HEK293 (cell line): ENCODE results near the gene LRP5.

ENCODE experiments used
- CTCF ChIA-PET: fragments of 350-600 bp; formaldehyde crosslinking; extraction: SDS; loops from one replicate; lab custom pipeline; 2021; ENCODE audit warnings: antibody characterized with exemption; lab: Yijun Ruan, JAX
- POLR2A ChIA-PET: fragments of 300-600 bp; formaldehyde crosslinking; extraction: SDS; loops from one replicate; lab custom pipeline; 2020; ENCODE audit warnings: antibody characterized with exemption, inconsistent platforms; lab: Yijun Ruan, JAX
- H3K27ac ChIP-seq: fragments of 200-500 bp; sonication (Bioruptor generic); 2 replicates; pipeline ENCODE4 v1.5.1; 2014; ENCODE audit warnings: low read depth, low read length, control low read depth, inconsistent platforms; ENCODE audit errors: extremely low read depth
- H3K36me3 ChIP-seq, 2 experiments: fragments of 200-500 bp in 1 of 2; sonication (Bioruptor generic) in 1 of 2; 1 replicate in 1 of 2; 2 replicates in 1 of 2; pipeline ENCODE4 v1.5.1; 2014 to 2017; ENCODE audit warnings: inconsistent platforms in 2 of 2, low read length in 2 of 2; ENCODE audit not compliant: control insufficient read depth in 2 of 2, insufficient read depth in 1 of 2
- H3K4me1 ChIP-seq: fragments of 200-500 bp; sonication (Bioruptor generic); 2 replicates; pipeline ENCODE4 v1.5.1; 2014; ENCODE audit warnings: mild to moderate bottlenecking, low read length, inconsistent platforms; ENCODE audit not compliant: control insufficient read depth, insufficient read depth
- H3K4me3 ChIP-seq: 2 replicates; pipeline ENCODE4 v1.5.1; 2011; ENCODE audit warnings: low read depth, mild to moderate bottlenecking, control low read depth, low read length, moderate library complexity
- H3K9me3 ChIP-seq: fragments of 200-500 bp; sonication (Bioruptor generic); 2 replicates; pipeline ENCODE4 v1.5.1; 2014; ENCODE audit warnings: low read depth, low read length, inconsistent platforms; ENCODE audit not compliant: control insufficient read depth, insufficient read depth
- EGR2 ChIP-seq: fragments of 450-650 bp; formaldehyde crosslinking; IDR thresholded peaks from 2 replicates; pipeline ENCODE4 v1.5.1; 2016; ENCODE audit warnings: low read depth, missing biosample characterization, missing genetic modification characterization
- GLIS1 ChIP-seq: fragments of 450-650 bp; formaldehyde crosslinking; IDR thresholded peaks from 2 replicates; pipeline ENCODE4 v1.5.1; 2016; ENCODE audit warnings: missing biosample characterization, missing genetic modification characterization
- GLIS2 ChIP-seq: fragments of 450-650 bp; formaldehyde crosslinking; IDR thresholded peaks from 2 replicates; pipeline ENCODE4 v1.5.1; 2016; ENCODE audit warnings: missing biosample characterization, missing genetic modification characterization
- IKZF3 ChIP-seq: fragments of 450-650 bp; IDR thresholded peaks from 2 replicates; pipeline ENCODE4 v1.5.0; 2018; ENCODE audit warnings: missing biosample characterization, mild to moderate bottlenecking, missing genetic modification characterization, moderate library complexity
- KLF8 ChIP-seq: fragments of 450-650 bp; formaldehyde crosslinking; IDR thresholded peaks from 2 replicates; pipeline ENCODE4 v1.5.1; 2016; ENCODE audit warnings: missing biosample characterization, missing genetic modification characterization
- PRDM1 ChIP-seq: fragments of 450-650 bp; formaldehyde crosslinking; IDR thresholded peaks from 2 replicates; pipeline ENCODE4; 2016; ENCODE audit warnings: missing biosample characterization, missing genetic modification characterization
- SCRT2 ChIP-seq: fragments of 450-650 bp; formaldehyde crosslinking; IDR thresholded peaks from 2 replicates; pipeline ENCODE4 v1.5.1; 2016; ENCODE audit warnings: missing biosample characterization, missing genetic modification characterization
- TRIM28 ChIP-seq: IDR thresholded peaks from 2 replicates; pipeline ENCODE4 v1.6.1; 2011; ENCODE audit warnings: low read length, control low read depth, borderline replicate concordance
- WT1 ChIP-seq: fragments of 450-650 bp; formaldehyde crosslinking; IDR thresholded peaks from 2 replicates; pipeline ENCODE4 v1.5.1; 2016; ENCODE audit warnings: missing biosample characterization, missing genetic modification characterization
- ZBTB20 ChIP-seq: fragments of 450-650 bp; formaldehyde crosslinking; IDR thresholded peaks from 2 replicates; pipeline ENCODE4 v1.5.1; 2016; ENCODE audit warnings: missing biosample characterization, missing genetic modification characterization
- ZBTB8A ChIP-seq: fragments of 450-650 bp; formaldehyde crosslinking; IDR thresholded peaks from 2 replicates; pipeline ENCODE4 v1.5.1; 2016; ENCODE audit warnings: missing biosample characterization, missing genetic modification characterization
- ZEB2 ChIP-seq: fragments of 450-650 bp; formaldehyde crosslinking; IDR thresholded peaks from 2 replicates; pipeline ENCODE4 v1.5.1; 2016; ENCODE audit warnings: missing biosample characterization, missing genetic modification characterization
- ZFP37 ChIP-seq: fragments of 450-650 bp; formaldehyde crosslinking; IDR thresholded peaks from 2 replicates; pipeline ENCODE4 v1.5.1; 2016; ENCODE audit warnings: missing biosample characterization, missing genetic modification characterization
- ZFP41 ChIP-seq: fragments of 450-650 bp; formaldehyde crosslinking; IDR thresholded peaks from 2 replicates; pipeline ENCODE4 v1.5.1; 2016; ENCODE audit warnings: missing biosample characterization, missing genetic modification characterization, borderline replicate concordance
- ZNF169 ChIP-seq: fragments of 450-650 bp; formaldehyde crosslinking; IDR thresholded peaks from 2 replicates; pipeline ENCODE4 v1.5.1; 2016; ENCODE audit warnings: missing biosample characterization, missing genetic modification characterization
- ZNF24 ChIP-seq: fragments of 450-650 bp; formaldehyde crosslinking; IDR thresholded peaks from 2 replicates; pipeline ENCODE4 v1.5.1; 2016; ENCODE audit warnings: missing biosample characterization, missing genetic modification characterization
- ZNF266 ChIP-seq: fragments of 450-650 bp; formaldehyde crosslinking; IDR thresholded peaks from 2 replicates; pipeline ENCODE4 v1.5.1; 2016; ENCODE audit warnings: missing biosample characterization, missing genetic modification characterization, low read depth
- ZNF274 ChIP-seq, 2 experiments: fragments of 200-500 bp in 1 of 2; fragments of 450-650 bp in 1 of 2; sonication (Bioruptor generic) in 1 of 2; formaldehyde crosslinking in 1 of 2; IDR thresholded peaks; 2 replicates each; pipeline versions ENCODE4 v1.5.1 to v1.6.1; 2014 to 2016; ENCODE audit warnings: borderline replicate concordance in 1 of 2, inconsistent platforms in 1 of 2, low read length in 1 of 2, missing biosample characterization in 1 of 2, missing genetic modification characterization in 1 of 2
- ZNF394 ChIP-seq: fragments of 450-650 bp; formaldehyde crosslinking; IDR thresholded peaks from 2 replicates; pipeline ENCODE4 v1.5.1; 2016; ENCODE audit warnings: missing biosample characterization, missing genetic modification characterization, mild to moderate bottlenecking, moderate library complexity, borderline replicate concordance
- ZNF423 ChIP-seq: fragments of 450-650 bp; formaldehyde crosslinking; IDR thresholded peaks from 2 replicates; pipeline ENCODE4 v1.5.1; 2016; ENCODE audit warnings: missing biosample characterization, missing genetic modification characterization
- ZNF473 ChIP-seq: fragments of 450-650 bp; formaldehyde crosslinking; IDR thresholded peaks from 2 replicates; pipeline ENCODE4 v1.5.1; 2017; ENCODE audit warnings: missing biosample characterization, missing genetic modification characterization
- ZNF530 ChIP-seq: fragments of 450-650 bp; formaldehyde crosslinking; IDR thresholded peaks from 2 replicates; pipeline ENCODE4 v1.5.1; 2016; ENCODE audit warnings: low read depth, missing biosample characterization, missing genetic modification characterization
- ZNF548 ChIP-seq: fragments of 450-650 bp; formaldehyde crosslinking; IDR thresholded peaks from 2 replicates; pipeline ENCODE4 v1.5.1; 2016; ENCODE audit warnings: missing biosample characterization, missing genetic modification characterization
- ZNF558 ChIP-seq: fragments of 450-650 bp; formaldehyde crosslinking; IDR thresholded peaks from 2 replicates; pipeline ENCODE4 v1.5.1; 2016; ENCODE audit warnings: missing biosample characterization, missing genetic modification characterization
- ZNF561 ChIP-seq: fragments of 450-650 bp; IDR thresholded peaks from 2 replicates; pipeline ENCODE4 v1.5.1; 2018; ENCODE audit warnings: missing biosample characterization, missing genetic modification characterization, borderline replicate concordance
- ZNF571 ChIP-seq: fragments of 450-650 bp; formaldehyde crosslinking; IDR thresholded peaks from 2 replicates; pipeline ENCODE4 v1.5.0; 2017; ENCODE audit warnings: missing biosample characterization, missing genetic modification characterization
- ZNF624 ChIP-seq: fragments of 450-650 bp; formaldehyde crosslinking; IDR thresholded peaks from 2 replicates; pipeline ENCODE4 v1.5.1; 2017; ENCODE audit warnings: missing biosample characterization, missing genetic modification characterization
- ZNF677 ChIP-seq: fragments of 450-650 bp; IDR thresholded peaks from 2 replicates; pipeline ENCODE4 v1.5.0; 2018; ENCODE audit warnings: missing biosample characterization, mild to moderate bottlenecking, missing genetic modification characterization, moderate library complexity
- ZNF747 ChIP-seq: fragments of 450-650 bp; formaldehyde crosslinking; IDR thresholded peaks from 2 replicates; pipeline ENCODE4 v1.5.1; 2016; ENCODE audit warnings: missing biosample characterization, missing genetic modification characterization
- ZNF792 ChIP-seq: fragments of 450-650 bp; formaldehyde crosslinking; IDR thresholded peaks from 2 replicates; pipeline ENCODE4 v1.5.1; 2016; ENCODE audit warnings: missing biosample characterization, missing genetic modification characterization
- ZXDB ChIP-seq: fragments of 450-650 bp; formaldehyde crosslinking; IDR thresholded peaks from 2 replicates; pipeline ENCODE4 v1.5.1; 2016; ENCODE audit warnings: missing biosample characterization, missing genetic modification characterization
- TF ChIP-seq, protein P1 (sequence below): fragments of 450-650 bp; formaldehyde crosslinking; IDR thresholded peaks from 2 replicates; pipeline ENCODE4 v1.5.1; 2016; ENCODE audit warnings: missing biosample characterization, missing genetic modification characterization, borderline replicate concordance

LRP5 gene

DNA sequence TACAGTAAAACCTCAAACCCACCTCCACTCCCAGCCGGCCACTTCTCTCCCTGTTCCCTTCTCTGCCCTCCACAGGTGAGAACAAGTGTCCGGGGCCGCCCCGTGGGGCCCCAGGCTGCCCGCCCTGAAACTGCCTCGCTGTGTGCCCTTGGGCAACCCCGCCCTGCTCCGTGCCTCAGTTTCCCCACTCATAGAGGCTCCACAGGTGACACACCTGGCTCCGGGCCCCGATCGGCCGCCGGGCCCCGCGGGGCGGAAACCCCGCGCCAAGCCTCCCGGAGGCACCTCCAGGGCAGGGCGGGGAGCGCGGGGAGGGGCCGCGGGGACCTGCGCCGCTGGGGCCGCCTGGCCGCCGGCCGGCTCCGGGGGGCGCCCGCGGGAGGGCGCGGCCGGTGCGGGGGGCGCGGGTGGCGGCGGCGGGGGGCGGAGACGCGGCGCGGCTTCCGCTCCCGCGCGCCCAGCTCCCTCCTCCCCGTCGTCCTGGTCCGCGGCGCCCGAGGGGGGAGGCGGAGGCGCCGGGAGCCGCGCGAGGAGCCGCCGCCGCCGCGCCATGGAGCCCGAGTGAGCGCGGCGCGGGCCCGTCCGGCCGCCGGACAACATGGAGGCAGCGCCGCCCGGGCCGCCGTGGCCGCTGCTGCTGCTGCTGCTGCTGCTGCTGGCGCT lies at the start of gene LRP5:
Gene LRP5 (plus strand): TSS at position 475 of the 663 bp plus-strand sequence. CDS start 124 bp downstream, at position 599.
- H3K27ac ChIP-seq = peak within 1 kb of the TSS; percentile 48; the same call in 1 of the 2 replicates
- peak; percentile 86 for TF ChIP-seq SCRT2
- TF ChIP-seq ZNF530 (tag by site-specific recombination) = no peak
- 0 out of 2 replicates have a peak, but pooled peaks have one; percentile 19 for TF ChIP-seq GLIS2 (tag by site-specific recombination)
- no peak for TF ChIP-seq ZNF169
- no peak for TF ChIP-seq EGR2 (tag by site-specific recombination)
- TF ChIP-seq ZNF548 (tag by site-specific recombination) = no peak
- no peak for TF ChIP-seq ZNF561
- TF ChIP-seq, protein P1, sequence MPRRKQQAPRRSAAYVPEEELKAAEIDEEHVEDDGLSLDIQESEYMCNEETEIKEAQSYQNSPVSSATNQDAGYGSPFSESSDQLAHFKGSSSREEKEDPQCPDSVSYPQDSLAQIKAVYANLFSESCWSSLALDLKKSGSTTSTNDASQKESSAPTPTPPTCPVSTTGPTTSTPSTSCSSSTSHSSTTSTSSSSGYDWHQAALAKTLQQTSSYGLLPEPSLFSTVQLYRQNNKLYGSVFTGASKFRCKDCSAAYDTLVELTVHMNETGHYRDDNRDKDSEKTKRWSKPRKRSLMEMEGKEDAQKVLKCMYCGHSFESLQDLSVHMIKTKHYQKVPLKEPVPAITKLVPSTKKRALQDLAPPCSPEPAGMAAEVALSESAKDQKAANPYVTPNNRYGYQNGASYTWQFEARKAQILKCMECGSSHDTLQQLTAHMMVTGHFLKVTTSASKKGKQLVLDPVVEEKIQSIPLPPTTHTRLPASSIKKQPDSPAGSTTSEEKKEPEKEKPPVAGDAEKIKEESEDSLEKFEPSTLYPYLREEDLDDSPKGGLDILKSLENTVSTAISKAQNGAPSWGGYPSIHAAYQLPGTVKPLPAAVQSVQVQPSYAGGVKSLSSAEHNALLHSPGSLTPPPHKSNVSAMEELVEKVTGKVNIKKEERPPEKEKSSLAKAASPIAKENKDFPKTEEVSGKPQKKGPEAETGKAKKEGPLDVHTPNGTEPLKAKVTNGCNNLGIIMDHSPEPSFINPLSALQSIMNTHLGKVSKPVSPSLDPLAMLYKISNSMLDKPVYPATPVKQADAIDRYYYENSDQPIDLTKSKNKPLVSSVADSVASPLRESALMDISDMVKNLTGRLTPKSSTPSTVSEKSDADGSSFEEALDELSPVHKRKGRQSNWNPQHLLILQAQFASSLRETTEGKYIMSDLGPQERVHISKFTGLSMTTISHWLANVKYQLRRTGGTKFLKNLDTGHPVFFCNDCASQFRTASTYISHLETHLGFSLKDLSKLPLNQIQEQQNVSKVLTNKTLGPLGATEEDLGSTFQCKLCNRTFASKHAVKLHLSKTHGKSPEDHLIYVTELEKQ (tag by site-specific recombination) = no peak
- no peak for TF ChIP-seq ZNF792 (tag by site-specific recombination)
- TF ChIP-seq ZNF274 (IDR thresholded peaks at IDR 0.05; ENCODE audit: low read length) = no peak
- TF ChIP-seq ZNF274 (tag by site-specific recombination; IDR thresholded peaks at IDR 0.05; ENCODE audit: borderline replicate concordance) = no peak
- no peak for TF ChIP-seq ZNF747
- TF ChIP-seq ZNF558 = no peak
- peak; percentile 74 for TF ChIP-seq ZXDB (tag by site-specific recombination)
- no peak for TF ChIP-seq ZFP37
- TF ChIP-seq ZNF394 (tag by site-specific recombination) = no peak
- no peak for TF ChIP-seq PRDM1 (tag by site-specific recombination)
- no peak for TF ChIP-seq WT1 (tag by site-specific recombination)
- TF ChIP-seq ZFP41 (tag by site-specific recombination) = no peak
- TF ChIP-seq ZNF473 = no peak
- 0 out of 2 replicates have a peak, but pooled peaks have one; percentile 14 for TF ChIP-seq ZEB2 (tag by site-specific recombination)
- peak; percentile 54; the same call in 1 of the 2 replicates for TF ChIP-seq GLIS1 (tag by site-specific recombination)
- no peak for TF ChIP-seq ZNF24 (tag by site-specific recombination)
- TF ChIP-seq TRIM28 = no peak
- no peak for TF ChIP-seq ZNF677 (tag by site-specific recombination)
- TF ChIP-seq ZBTB8A (tag by site-specific recombination) = peak; percentile 37; the same call in 1 of the 2 replicates
- no peak for TF ChIP-seq ZNF266 (tag by site-specific recombination)
- TF ChIP-seq ZNF624 = no peak
- TF ChIP-seq KLF8 (tag by site-specific recombination) = no peak
- TF ChIP-seq ZNF571 (tag by site-specific recombination) = no peak
- TF ChIP-seq ZBTB20 (tag by site-specific recombination) = peak; percentile 73
- TF ChIP-seq IKZF3 (tag by site-specific recombination) = no peak
- no peak for TF ChIP-seq ZNF423
- CTCF ChIA-PET = interaction anchor here (0.7 to 4.2 kb wide), 4 partner anchors 14 to 642 kb away, joined by 3 to 29 read pairs (median 3); no protein-coding TSS in a partner anchor
- H3K9me3 ChIP-seq = no peaks in the 10 kb centered on the region
- no peaks in the 10 kb centered on the region for H3K4me1 ChIP-seq
- POLR2A ChIA-PET = no interaction called here
- no peaks in the 10 kb centered on the region for H3K36me3 ChIP-seq
- H3K4me3 ChIP-seq = peak within 1 kb of the TSS; percentile 70
